GM12878 (cell line): ENCODE data around the gene PAPLN.

ENCODE experiments used
- CBX3 ChIP-seq: fragments of 200-600 bp; sonication (generic); IDR thresholded peaks from 2 replicates; pipeline ENCODE4 v1.6.1; 2016; ENCODE audit warnings: low read depth, borderline replicate concordance
- CEBPZ ChIP-seq: fragments of 150-350 bp; IDR thresholded peaks from 2 replicates; pipeline ENCODE4 v1.6.1; 2016; ENCODE audit warnings: low read depth, low read length
- DPF2 ChIP-seq: fragments of 450-650 bp; IDR thresholded peaks from 2 replicates; pipeline ENCODE4 v1.6.1; 2017; ENCODE audit warnings: mild to moderate bottlenecking
- EZH2 ChIP-seq: IDR thresholded peaks from 2 replicates; pipeline ENCODE4 v1.6.1; 2012; ENCODE audit warnings: low read depth, mild to moderate bottlenecking, control low read depth, inconsistent platforms, low read length, borderline replicate concordance; ENCODE audit not compliant: control insufficient read depth
- RAD51 ChIP-seq: fragments of 450-650 bp; IDR thresholded peaks from 2 replicates; pipeline ENCODE4 v1.6.1; 2016; ENCODE audit warnings: moderate library complexity, mild to moderate bottlenecking, inconsistent platforms
- USF2 ChIP-seq: IDR thresholded peaks from 2 replicates; pipeline ENCODE4 v1.6.1; 2011; ENCODE audit warnings: low read depth, low read length, improper control_type of control experiment, borderline replicate concordance
- ZBTB33 ChIP-seq: fragments of 450-650 bp; IDR thresholded peaks from 2 replicates; pipeline ENCODE4 v1.6.1; 2017; ENCODE audit warnings: mild to moderate bottlenecking
- ZNF274 ChIP-seq: IDR thresholded peaks from one replicate; pipeline ENCODE4 v1.8.0; 2011; ENCODE audit not compliant: insufficient read length, insufficient read depth
- TF ChIP-seq, protein P1 (sequence below), 3 experiments: IDR thresholded peaks in 2 of 3; conservative IDR thresholded peaks in 1 of 3; 2 replicates each; pipeline ENCODE4 v1.5.1; 2011; ENCODE audit warnings: low read depth in 3 of 3, low read length in 3 of 3, mild to moderate bottlenecking in 3 of 3, control low read depth in 2 of 3, moderate library complexity in 2 of 3, inconsistent platforms in 1 of 3, mixed read lengths in 1 of 3; ENCODE audit not compliant: control insufficient read depth in 2 of 3, insufficient read depth in 1 of 3; ENCODE audit errors: extremely low read depth in 1 of 3
- TF ChIP-seq, protein P2 (sequence below): fragments of 450-650 bp; IDR thresholded peaks from 2 replicates; pipeline ENCODE4 v1.6.1; 2017; ENCODE audit warnings: antibody characterized with exemption, mild to moderate bottlenecking, moderate library complexity

DNA sequence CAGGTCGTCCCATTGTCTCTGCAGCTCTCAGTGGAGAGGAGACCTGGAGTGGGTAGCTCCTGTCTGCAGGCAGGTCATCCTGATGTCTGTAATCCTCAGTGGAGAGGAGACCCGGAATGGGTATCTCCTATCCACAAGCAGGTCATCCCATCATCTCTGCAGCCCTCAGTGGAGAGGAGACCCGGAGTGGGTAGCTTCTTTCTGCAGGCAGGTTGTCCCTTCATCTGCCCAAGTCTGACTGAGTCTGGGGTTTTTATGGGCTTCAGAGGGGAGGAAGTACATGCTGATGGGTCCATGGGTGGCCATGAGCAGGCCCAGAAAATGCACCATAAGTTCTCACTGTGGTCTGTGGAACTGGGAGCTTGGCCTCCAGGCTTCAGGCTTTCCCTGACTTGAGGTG lies 28.9 kb upstream of the PAPLN start:
- no peak for TF ChIP-seq RAD51
- TF ChIP-seq DPF2 = no peak
- TF ChIP-seq CEBPZ = no peak
- TF ChIP-seq ZNF274 = no peak
- TF ChIP-seq, protein P1, sequence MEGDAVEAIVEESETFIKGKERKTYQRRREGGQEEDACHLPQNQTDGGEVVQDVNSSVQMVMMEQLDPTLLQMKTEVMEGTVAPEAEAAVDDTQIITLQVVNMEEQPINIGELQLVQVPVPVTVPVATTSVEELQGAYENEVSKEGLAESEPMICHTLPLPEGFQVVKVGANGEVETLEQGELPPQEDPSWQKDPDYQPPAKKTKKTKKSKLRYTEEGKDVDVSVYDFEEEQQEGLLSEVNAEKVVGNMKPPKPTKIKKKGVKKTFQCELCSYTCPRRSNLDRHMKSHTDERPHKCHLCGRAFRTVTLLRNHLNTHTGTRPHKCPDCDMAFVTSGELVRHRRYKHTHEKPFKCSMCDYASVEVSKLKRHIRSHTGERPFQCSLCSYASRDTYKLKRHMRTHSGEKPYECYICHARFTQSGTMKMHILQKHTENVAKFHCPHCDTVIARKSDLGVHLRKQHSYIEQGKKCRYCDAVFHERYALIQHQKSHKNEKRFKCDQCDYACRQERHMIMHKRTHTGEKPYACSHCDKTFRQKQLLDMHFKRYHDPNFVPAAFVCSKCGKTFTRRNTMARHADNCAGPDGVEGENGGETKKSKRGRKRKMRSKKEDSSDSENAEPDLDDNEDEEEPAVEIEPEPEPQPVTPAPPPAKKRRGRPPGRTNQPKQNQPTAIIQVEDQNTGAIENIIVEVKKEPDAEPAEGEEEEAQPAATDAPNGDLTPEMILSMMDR (IDR thresholded peaks at IDR 0.05 in 2 of 3, conservative IDR thresholded peaks at IDR 0.05 in 1 of 3; ENCODE audit: control insufficient read depth in 2 of 3, extremely low read depth in 1 of 3, insufficient read depth in 1 of 3, low read depth in 3 of 3, low read length in 3 of 3) = no peak
- no peak for TF ChIP-seq USF2
- TF ChIP-seq, protein P2, sequence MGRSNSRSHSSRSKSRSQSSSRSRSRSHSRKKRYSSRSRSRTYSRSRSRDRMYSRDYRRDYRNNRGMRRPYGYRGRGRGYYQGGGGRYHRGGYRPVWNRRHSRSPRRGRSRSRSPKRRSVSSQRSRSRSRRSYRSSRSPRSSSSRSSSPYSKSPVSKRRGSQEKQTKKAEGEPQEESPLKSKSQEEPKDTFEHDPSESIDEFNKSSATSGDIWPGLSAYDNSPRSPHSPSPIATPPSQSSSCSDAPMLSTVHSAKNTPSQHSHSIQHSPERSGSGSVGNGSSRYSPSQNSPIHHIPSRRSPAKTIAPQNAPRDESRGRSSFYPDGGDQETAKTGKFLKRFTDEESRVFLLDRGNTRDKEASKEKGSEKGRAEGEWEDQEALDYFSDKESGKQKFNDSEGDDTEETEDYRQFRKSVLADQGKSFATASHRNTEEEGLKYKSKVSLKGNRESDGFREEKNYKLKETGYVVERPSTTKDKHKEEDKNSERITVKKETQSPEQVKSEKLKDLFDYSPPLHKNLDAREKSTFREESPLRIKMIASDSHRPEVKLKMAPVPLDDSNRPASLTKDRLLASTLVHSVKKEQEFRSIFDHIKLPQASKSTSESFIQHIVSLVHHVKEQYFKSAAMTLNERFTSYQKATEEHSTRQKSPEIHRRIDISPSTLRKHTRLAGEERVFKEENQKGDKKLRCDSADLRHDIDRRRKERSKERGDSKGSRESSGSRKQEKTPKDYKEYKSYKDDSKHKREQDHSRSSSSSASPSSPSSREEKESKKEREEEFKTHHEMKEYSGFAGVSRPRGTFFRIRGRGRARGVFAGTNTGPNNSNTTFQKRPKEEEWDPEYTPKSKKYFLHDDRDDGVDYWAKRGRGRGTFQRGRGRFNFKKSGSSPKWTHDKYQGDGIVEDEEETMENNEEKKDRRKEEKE = no peak
- TF ChIP-seq EZH2 = no peak
- no peak for TF ChIP-seq CBX3
- no peak for TF ChIP-seq ZBTB33
